Activated CD8-positive, alpha-beta memory T cell treated with anti-CD3 and anti-CD28 coated beads, Interleukin-2, amount 10 ng/mL, durations not matched to agents 7 days and 5 days (primary cell): ENCODE measurements around the gene CD300LG. TPM values are rescaled to one million over a fixed set of nuclear protein-coding genes. Genes with fewer than 3 reads are reported as not detected.
"Not testable (repeated sequence)": the region's sequence is repeated elsewhere in the genome, so short reads cannot be mapped to it uniquely, and the experiment has no call there.

ENCODE experiments used
- ATAC-seq: fragments of 150-1000 bp; cut with Tn5 transposase; one replicate; pipeline ENCODE4 v1.10.0; 2021; ENCODE audit warnings: moderate library complexity
- CTCF ChIA-PET: fragments of 350-600 bp; sonication (Branson Sonifier 250); formaldehyde crosslinking; loops from one replicate; lab custom pipeline; 2021; ENCODE audit warnings: antibody characterized with exemption; lab: Charles Lee
- DNase-seq: peaks from one replicate; pipeline ENCODE4 v3.0.0-alpha.2; 2020
- H3K27ac Mint-ChIP-seq: one replicate; pipeline ENCODE4 v1.8.0; 2021; ENCODE audit warnings: mild to moderate bottlenecking, mixed read lengths
- H3K27me3 Mint-ChIP-seq: one replicate; pipeline ENCODE4 v1.8.0; 2021; ENCODE audit warnings: mixed read lengths
- H3K36me3 Mint-ChIP-seq: one replicate; pipeline ENCODE4 v1.8.0; 2021; ENCODE audit warnings: mild to moderate bottlenecking, mixed read lengths
- H3K4me1 Mint-ChIP-seq: one replicate; pipeline ENCODE4 v1.8.0; 2021; ENCODE audit warnings: mixed read lengths
- H3K4me3 Mint-ChIP-seq: one replicate; pipeline ENCODE4 v1.8.0; 2021; ENCODE audit warnings: mild to moderate bottlenecking, moderate library complexity, mixed read lengths
- H3K9me3 Mint-ChIP-seq: one replicate; pipeline ENCODE4 v1.8.0; 2022; ENCODE audit warnings: low read depth, mixed read lengths
- total RNA-seq, 2 experiments: library from RNA; stranded (reverse); gene quantifications; one replicate each; pipeline ENCODE4 v1.2.3, GENCODE V29; 2021

CD300LG gene
- total RNA-seq, 2 experiments from 2014 or later = not detected

DNA sequence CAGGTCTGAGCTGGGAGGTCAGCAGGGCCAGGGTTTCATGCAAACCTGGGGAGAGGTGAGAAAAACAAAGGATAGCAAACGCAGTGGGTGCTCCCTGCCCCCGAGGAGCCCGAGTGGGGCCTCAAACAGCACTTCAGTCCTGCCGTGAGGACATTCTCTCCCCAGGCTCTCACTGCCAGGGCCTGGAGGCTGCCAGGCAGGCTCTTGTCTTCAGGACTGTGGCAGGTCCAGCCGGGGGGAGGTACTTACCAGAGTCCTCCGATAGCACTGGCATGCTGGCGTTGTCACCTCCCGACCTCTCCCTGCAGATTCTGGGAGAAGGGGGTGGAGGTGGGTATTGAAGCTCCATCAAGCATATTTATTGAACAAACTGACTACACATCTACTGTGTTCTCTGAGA is 15.3 kb upstream of the CD300LG start:
- ATAC-seq (no peak), DNase-seq (no peak)
- Mint-ChIP-seq H3K27me3 (peaks cover 61% of the 10 kb centered on the region), H3K4me1 (peaks cover 13% of the 10 kb centered on the region), H3K4me3 (peak overlapping the region; percentile 14), H3K9me3 (no peaks in the 10 kb centered on the region), H3K36me3 (no peaks in the 10 kb centered on the region), H3K27ac (no peak overlapping the region)
- CTCF ChIA-PET = interaction anchor here (1.3 kb wide), 1 partner anchor 14 kb away, joined by 7 read pairs; no protein-coding TSS in a partner anchor

DNA sequence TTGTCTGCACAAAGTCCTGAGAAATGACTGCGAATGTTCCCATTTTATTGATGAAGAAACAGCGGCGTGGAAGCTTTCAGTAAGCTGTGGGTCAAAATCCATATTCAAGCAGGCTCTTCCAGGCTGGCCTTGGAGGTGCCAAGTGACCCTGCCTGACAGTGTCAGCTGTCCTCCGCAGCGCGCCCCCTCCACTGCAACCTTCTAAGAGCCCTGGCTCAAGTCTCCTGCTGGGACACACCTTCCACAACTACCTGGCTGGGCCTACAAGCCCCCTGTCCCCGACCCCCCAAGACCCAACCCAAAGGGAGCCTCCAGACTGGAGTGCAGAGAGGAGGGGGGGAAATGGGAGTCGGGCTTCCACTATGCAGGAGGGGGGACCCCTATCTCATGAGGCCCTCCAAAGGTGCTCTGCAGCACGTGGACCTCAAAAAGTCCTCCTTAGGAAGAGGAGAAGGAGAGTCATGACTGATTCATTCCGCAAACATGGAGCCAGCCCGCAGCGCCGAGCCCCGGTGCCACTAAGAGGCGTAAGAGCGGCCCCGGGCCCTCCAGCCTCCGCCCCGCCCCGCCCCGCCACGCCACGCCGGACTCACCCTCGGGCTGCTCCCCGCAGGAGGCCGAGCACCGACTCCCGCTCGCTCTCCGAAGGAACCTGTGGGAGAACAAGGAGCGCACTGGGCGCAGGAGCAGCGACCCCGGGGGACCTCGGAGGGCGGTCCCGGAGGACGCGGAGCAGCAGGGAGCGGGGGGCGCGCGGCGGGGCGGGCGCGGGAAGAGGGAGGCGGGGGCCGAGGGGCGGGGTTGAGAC is 14.6 kb upstream of the CD300LG start:
- H3K4me1 Mint-ChIP-seq = peaks cover 13% of the 10 kb centered on the region
- H3K27me3 Mint-ChIP-seq = peaks cover 63% of the 10 kb centered on the region
- no peaks in the 10 kb centered on the region for H3K36me3 Mint-ChIP-seq
- CTCF ChIA-PET = interaction anchor here (1.3 kb wide), 1 partner anchor 14 kb away, joined by 7 read pairs; no protein-coding TSS in a partner anchor
- H3K4me3 Mint-ChIP-seq = peak overlapping the region; percentile 14
- no peaks in the 10 kb centered on the region for H3K9me3 Mint-ChIP-seq
- no peak for DNase-seq
- H3K27ac Mint-ChIP-seq = no peak overlapping the region
- ATAC-seq = peak; percentile 28

DNA sequence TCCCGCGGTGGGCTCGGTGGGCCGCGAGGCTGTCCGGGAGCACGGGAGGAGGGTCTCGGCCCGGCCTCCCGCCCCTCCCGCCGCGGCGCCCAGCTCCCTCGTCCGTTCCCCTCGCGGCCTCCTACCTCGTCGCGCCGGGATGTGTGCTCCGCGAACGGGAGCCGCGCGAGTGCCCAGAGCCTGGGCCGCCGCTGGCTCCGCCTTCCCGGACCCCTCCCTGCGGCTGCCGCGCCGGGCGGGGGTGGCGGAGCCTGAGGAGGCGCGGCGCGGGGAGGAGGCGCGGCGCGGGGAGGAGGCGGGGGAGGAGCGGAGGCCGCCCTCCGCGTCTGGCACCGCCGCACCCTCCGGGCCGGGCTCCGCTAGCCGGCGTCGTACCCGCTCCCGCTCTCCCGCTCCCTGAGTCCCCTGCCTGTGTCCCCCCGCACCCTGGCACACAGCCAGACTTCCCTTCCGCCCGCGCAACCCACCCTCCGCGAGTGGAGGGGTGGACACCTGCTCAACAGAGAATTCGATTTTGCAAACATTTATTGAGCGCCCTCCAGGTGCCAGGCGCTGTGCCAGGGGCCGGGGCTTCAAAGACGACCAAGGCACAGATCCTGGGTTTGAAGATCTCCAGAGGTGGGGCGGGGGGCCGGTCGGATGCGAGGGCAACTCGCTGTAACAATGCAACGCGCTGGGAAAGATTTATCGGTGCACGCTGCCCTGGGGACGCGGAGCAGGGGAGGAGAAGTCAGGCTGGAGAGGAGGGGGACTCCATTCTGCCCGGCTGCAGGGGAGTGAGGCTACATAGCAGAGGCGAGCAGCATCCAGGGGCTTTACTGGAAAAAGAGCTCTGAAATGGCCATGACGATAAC is 13.8 kb upstream of the CD300LG start, which contains the start of gene MPP3:
Gene MPP3 (minus strand): TSS at position 171 of the 854 bp plus-strand sequence. CDS start 1,240 bp downstream, outside the sequence.
- peak; percentile 78 for ATAC-seq
- no peak within 1 kb of the TSS for H3K27ac Mint-ChIP-seq
- CTCF ChIA-PET = interaction anchor here (1.6 kb wide), 1 partner anchor 13 kb away, joined by 7 read pairs; no protein-coding TSS in a partner anchor

DNA sequence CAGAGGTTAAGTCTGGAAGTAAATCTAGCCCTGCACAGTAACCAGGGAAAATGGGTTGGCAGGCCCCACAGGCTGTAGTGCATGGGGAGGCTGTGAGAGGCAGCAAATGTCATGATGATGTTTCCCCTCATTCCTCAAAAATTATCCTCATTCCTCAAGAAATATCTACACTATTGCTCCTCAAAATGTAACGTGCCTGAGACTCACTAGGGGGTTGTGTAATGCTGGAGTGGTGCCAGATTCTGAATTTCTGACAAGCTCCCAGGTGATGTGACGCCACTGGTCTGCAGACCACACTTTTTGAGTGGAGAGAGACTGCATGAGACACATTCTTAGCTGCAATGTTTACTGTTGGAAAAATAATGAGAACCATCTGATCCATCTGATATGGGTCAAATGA is 12.9 kb upstream of the CD300LG start:
- CTCF ChIA-PET = interaction anchor here (1.6 kb wide), 1 partner anchor 12 kb away, joined by 7 read pairs; no protein-coding TSS in a partner anchor
- Mint-ChIP-seq H3K27me3 (peaks cover 63% of the 10 kb centered on the region), H3K4me1 (peaks cover 13% of the 10 kb centered on the region), H3K27ac (no peak overlapping the region), H3K9me3 (no peaks in the 10 kb centered on the region), H3K36me3 (no peaks in the 10 kb centered on the region), H3K4me3 (no peak overlapping the region)
- DNase-seq (no peak), ATAC-seq (no peak)

More for the DNA sequence above, 13.8 kb upstream of the CD300LG start, which contains the start of gene MPP3:
- peaks cover 13% of the 10 kb centered on the region for H3K4me1 Mint-ChIP-seq
- H3K4me3 Mint-ChIP-seq = peak within 1 kb of the TSS; percentile 49
- H3K9me3 Mint-ChIP-seq = no peaks in the 10 kb centered on the region
- DNase-seq = no peak
- H3K36me3 Mint-ChIP-seq = no peaks in the 10 kb centered on the region
- H3K27me3 Mint-ChIP-seq = peaks cover 63% of the 10 kb centered on the region

DNA sequence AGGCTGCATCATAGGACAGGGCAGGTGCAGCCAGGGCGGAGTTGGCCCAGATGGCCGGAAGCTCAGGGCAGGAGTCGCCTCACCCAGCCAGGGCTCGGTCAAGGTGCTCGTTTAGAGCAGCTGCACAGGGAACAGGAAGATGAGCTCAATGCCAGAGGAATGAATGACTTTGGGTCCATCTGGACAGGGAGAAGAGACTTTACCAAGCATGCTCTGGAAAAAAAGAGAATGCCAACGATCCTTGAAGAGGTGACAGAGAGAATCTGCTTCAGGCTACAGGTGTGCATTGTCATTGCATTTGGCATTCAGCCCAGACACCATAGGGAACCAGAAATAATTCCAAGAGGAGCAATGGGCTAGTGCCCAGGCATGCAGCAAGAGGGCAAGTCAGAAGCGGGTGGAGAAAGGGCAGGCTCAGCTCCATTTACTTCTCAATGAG is 7.3 kb upstream of the CD300LG start:
- Mint-ChIP-seq H3K27me3 (peaks cover 43% of the 10 kb centered on the region), H3K4me3 (no peak overlapping the region), H3K9me3 (no peaks in the 10 kb centered on the region), H3K36me3 (no peaks in the 10 kb centered on the region), H3K4me1 (no peaks in the 10 kb centered on the region), H3K27ac (no peak overlapping the region)
- CTCF ChIA-PET = interaction anchor here (0.7 kb wide), 1 partner anchor 74 kb away, joined by 4 read pairs; no protein-coding TSS in a partner anchor
- ATAC-seq (no peak), DNase-seq (no peak)

DNA sequence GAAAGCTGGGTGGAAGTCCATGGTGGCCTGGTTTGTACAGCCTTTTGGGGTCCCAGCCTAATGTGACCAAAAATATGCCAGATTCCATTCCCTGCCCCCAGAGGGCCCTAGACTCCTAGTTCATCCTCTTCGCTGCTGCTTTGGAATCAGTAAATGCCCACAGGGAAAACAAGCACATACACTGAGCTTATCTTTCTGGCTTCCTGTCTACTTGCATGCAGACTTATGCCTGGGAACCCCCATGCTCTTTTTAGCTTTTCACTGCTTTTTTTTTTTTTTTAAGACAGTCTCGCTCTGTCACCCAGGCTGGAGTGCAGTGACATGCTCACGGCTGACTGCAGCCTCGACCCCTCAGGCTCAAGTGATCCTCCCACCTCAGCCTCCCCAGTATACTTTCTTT is 6.2 kb upstream of the CD300LG start:
- Mint-ChIP-seq H3K4me3 (no peak overlapping the region), H3K9me3 (no peaks in the 10 kb centered on the region), H3K27ac (no peak overlapping the region), H3K36me3 (no peaks in the 10 kb centered on the region), H3K27me3 (peaks cover 32% of the 10 kb centered on the region), H3K4me1 (no peaks in the 10 kb centered on the region)
- CTCF ChIA-PET = interaction anchor here (1.3 kb wide), 1 partner anchor 40 kb away, joined by 4 read pairs; no protein-coding TSS in a partner anchor
- ATAC-seq = no peak
- no peak for DNase-seq

DNA sequence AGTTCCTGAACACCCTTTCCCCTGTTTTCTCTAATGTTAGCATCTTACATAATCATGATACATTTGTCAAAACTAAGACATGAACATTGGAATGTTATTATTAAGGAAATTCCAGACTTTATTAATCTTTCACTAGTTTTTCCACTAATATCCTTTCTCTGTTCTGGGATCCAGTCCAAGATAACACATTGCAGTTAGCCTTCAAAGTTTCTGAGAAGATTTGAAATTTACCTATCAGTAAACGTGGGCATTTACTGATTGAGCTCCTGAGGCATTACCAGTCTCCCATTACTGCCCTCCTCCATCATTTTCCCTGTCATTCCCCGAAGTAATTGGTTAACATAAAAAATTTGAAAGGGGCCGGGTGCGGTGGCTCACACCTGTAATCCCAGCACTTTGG is 5.7 kb upstream of the CD300LG start:
- no peak for ATAC-seq
- Mint-ChIP-seq H3K4me1 (no peaks in the 10 kb centered on the region), H3K9me3 (no peaks in the 10 kb centered on the region), H3K27me3 (peaks cover 31% of the 10 kb centered on the region), H3K4me3 (no peak overlapping the region), H3K36me3 (no peaks in the 10 kb centered on the region), H3K27ac (no peak overlapping the region)
- CTCF ChIA-PET = interaction anchor here (1.3 kb wide), 1 partner anchor 39 kb away, joined by 4 read pairs; no protein-coding TSS in a partner anchor
- DNase-seq = no peak

DNA sequence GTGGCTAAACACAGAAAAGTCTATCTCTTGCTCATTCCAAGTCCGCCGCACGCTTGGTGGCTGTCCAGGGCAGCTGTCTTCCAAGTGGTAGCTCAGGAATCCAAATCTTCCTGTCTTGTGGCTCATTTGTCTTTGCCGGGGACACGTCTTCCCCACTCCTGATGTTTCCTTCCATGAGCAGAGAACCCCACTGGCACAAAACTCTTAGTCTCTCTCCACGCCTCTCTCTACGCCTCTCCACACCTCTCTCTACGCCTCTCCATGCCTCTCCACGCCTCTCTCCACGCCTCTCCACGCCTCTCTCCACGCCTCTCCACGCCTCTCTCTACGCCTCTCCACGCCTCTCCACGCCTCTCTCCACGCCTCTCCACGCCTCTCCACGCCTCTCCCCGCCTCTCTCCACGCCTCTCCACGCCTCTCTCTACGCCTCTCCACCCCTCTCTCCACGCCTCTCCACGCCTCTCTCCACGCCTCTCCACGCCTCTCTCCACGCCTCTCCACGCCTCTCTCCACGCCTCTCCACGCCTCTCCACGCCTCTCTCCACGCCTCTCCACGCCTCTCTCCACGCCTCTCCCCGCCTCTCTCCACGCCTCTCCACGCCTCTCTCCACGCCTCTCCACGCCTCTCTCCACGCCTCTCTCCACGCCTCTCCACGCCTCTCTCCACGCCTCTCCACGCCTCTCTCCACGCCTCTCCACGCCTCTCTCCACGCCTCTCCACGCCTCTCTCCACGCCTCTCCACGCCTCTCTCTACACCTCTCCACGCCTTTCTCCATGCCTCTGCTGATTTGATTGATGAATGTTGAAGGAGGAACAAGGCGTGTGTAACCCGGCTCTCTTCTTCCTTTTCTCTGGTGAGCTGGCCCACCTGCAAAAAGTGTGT is 4.6 kb upstream of the CD300LG start:
- DNase-seq, H3K9me3 Mint-ChIP-seq, H3K4me3 Mint-ChIP-seq, ATAC-seq, H3K4me1 Mint-ChIP-seq, H3K36me3 Mint-ChIP-seq, H3K27ac Mint-ChIP-seq: not testable (repeated sequence)
- H3K27me3 Mint-ChIP-seq = peaks cover 27% of the 10 kb centered on the region
- CTCF ChIA-PET = interaction anchor here (0.6 to 1.6 kb wide), 2 partner anchors 11 to 36 kb away, joined by 3 to 4 read pairs; no protein-coding TSS in a partner anchor

DNA sequence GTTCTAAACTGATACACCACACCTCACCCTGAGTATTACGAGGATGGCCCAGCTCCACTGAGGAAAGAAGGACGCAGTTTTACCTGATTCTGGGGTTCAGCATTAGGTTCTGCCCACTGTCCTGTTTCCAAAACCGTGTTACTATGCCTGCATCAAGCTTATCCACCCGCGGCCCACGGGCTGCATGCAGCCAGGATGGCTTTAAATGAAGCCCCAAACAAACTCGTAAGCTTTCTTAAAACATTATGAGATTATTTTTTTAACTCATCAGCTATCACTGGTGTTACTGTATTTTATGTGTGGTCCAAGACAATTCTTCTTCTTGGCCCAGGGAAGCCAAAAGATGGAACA is 4.0 kb upstream of the CD300LG start:
- no peak for ATAC-seq
- Mint-ChIP-seq H3K4me1 (no peaks in the 10 kb centered on the region), H3K27ac (no peak overlapping the region), H3K4me3 (no peak overlapping the region), H3K9me3 (no peaks in the 10 kb centered on the region), H3K36me3 (no peaks in the 10 kb centered on the region), H3K27me3 (peaks cover 27% of the 10 kb centered on the region)
- CTCF ChIA-PET = interaction anchor here (1.6 kb wide), 1 partner anchor 35 kb away, joined by 4 read pairs; no protein-coding TSS in a partner anchor
- no peak for DNase-seq

DNA sequence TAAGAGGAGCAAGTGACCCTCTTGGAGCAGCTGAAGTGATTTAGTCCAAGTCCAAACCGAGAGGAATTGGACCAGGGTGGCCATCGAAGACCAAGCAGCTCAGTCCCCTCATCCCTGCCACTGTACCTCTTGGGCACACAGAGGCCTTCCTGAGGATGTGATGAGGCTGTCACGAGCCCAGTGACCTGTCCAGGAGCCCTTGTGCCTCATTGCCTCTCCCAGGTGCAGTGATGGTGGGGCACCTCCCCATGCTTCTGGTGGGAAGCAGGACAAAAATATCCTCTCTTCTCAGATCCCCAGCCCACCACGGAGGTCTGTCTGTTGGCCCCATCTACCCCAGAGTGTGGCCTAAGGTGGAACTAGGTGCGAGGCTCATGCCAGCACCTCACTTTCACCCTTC is 2.7 kb upstream of the CD300LG start:
- Mint-ChIP-seq H3K36me3 (no peaks in the 10 kb centered on the region), H3K4me1 (no peaks in the 10 kb centered on the region), H3K27me3 (peaks cover 29% of the 10 kb centered on the region), H3K4me3 (no peak overlapping the region), H3K9me3 (no peaks in the 10 kb centered on the region), H3K27ac (no peak overlapping the region)
- DNase-seq = no peak
- CTCF ChIA-PET = interaction anchor here (1.6 kb wide), 1 partner anchor 34 kb away, joined by 4 read pairs; no protein-coding TSS in a partner anchor
- ATAC-seq = no peak

DNA sequence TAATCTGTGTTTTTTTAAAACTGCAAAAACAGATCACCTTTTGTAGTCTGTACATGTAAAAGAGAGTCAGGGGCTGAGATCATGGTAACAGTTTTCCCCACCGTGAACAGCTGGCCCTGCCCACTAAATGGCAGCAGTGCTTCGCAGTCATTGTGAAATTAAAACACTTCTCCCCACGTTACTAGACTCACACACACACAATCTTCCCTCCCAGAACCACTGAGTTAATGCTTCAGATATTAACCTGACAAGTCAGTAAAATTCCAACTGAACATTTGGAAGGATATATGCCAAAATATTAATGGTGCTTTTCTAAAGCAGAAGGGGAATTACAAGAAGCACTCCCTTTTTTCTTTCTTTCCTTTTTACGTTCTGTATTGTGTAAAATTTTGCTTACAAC is 1.2 kb upstream of the CD300LG start:
- no peak for DNase-seq
- Mint-ChIP-seq H3K4me1 (no peaks in the 10 kb centered on the region), H3K27ac (no peak overlapping the region), H3K9me3 (no peaks in the 10 kb centered on the region), H3K4me3 (no peak overlapping the region), H3K27me3 (peaks cover 22% of the 10 kb centered on the region), H3K36me3 (no peaks in the 10 kb centered on the region)
- CTCF ChIA-PET = interaction anchor here (0.6 to 1.7 kb wide), 28 partner anchors 8 to 237 kb away, joined by 3 to 8 read pairs (median 4); partner anchors contain the start of genes DUSP3 and MPP2
- ATAC-seq = no peak

DNA sequence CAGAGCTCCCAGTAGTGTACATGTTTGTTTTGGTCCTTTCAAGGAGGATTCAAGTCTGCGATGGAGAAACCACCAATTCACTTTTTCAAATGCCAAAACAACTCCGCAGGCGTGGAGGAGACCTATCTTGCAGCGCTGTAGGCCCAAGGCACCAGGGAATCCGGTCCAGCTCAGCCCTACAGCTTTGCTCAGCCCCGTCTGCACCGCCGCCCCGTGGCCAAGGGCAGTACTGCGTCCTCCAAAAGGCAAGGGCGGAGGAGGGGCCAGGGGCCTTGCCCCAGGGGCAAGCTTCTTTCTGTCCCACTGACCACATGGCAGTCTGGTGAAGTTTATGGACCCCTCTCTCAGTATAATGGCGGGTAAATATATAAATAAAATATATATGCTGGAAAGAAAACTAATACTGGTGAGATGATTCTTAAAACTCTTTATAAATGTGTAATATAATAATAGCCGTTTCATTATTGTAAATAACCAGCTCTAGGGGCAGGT is 709 bp upstream of the CD300LG start:
- H3K36me3 Mint-ChIP-seq = no peaks in the 10 kb centered on the region
- DNase-seq (peak; percentile 79), ATAC-seq (peak; percentile 98)
- no peak overlapping the region for H3K27ac Mint-ChIP-seq
- H3K9me3 Mint-ChIP-seq = no peaks in the 10 kb centered on the region
- H3K4me1 Mint-ChIP-seq = no peaks in the 10 kb centered on the region
- no peak overlapping the region for H3K4me3 Mint-ChIP-seq
- CTCF ChIA-PET = interaction anchor here (0.6 to 1.7 kb wide), 30 partner anchors 8 to 362 kb away, joined by 3 to 8 read pairs (median 4); partner anchors contain the start of genes DHX8, DUSP3 and MPP2
- peaks cover 20% of the 10 kb centered on the region for H3K27me3 Mint-ChIP-seq
